ENCODE data around the gene UBE2D1.
A peak's percentile ranks its signal among the peaks of the same experiment; 100 is the strongest.

Gene UBE2D1

DNA sequence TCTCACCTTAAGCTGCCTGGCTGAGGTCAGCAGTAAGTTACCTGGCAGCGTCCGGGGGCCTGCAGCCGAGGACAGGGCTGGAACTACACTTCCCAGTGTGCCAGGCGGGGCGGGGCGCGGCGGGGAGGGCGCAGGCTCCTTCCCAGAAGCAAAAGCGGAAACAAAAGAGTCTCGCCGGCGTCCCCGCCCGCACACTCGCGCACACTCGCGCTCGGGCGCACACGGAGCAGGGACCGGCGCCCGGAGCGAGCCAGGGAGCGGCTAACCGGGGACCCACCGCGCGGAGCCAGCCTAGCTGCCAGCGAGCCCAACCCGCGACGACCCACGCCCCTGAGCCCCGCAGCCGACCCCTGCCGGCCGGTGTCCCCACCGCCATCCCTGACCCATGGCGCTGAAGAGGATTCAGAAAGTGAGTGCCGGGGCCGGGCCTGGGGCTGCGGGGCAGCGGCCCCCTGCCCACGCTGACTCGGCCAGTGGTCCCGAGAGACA is at the start of gene UBE2D1:
Gene UBE2D1 (plus strand): TSS at position 190 of the 489 bp plus-strand sequence. CDS start 196 bp downstream, at position 386.
- H3K36me3 Mint-ChIP-seq (ENCODE audit: insufficient read depth) = no peaks in the 10 kb centered on the region
- H3K9me3 Mint-ChIP-seq = no peaks in the 10 kb centered on the region
- H3K4me3 Mint-ChIP-seq = peak within 1 kb of the TSS; percentile 90
- DNase-seq (ENCODE audit: low spot score in 2 of 2) (peak; percentile 53 to 61), ATAC-seq (replicated peaks; ENCODE audit: extremely low read depth, poor library complexity, severe bottlenecking) (peak; percentile 90)
- peaks cover 30% of the 10 kb centered on the region for H3K4me1 Mint-ChIP-seq
- H3K27me3 Mint-ChIP-seq = no peaks in the 10 kb centered on the region
- H3K27ac Mint-ChIP-seq (ENCODE audit: low read depth) = peak within 1 kb of the TSS; percentile 68

DNA sequence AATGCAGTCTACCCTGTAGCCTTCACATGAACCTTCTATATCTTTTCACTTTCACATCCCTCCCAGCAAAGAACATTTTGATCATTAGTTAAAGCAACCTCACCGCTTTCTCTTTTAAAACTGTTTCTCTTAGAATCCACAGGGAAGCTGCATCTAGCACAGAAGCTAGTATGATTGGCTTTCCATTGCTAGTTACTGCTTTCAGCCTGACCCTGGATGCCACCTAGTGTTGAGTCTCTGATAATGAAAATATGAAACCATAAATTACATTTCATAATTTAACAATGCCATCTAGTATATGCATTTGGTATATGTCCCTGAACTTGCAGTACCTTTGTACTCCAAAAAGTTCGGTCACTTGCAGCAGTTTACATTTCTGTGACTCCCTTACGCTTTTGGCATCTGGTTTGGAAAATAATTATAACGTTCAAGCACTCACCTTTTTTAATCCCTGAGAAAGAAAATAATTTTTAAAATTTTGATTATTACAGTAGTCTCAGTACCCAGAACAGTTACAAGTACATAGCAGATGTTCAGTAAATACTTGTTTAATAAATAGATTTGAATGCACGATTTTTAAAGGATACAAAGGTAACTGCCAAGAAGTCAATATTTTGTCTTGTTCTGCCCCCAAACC is 43.1 kb upstream of the UBE2D1 start:
- H3K4me3 Mint-ChIP-seq = no peak overlapping the region

DNA sequence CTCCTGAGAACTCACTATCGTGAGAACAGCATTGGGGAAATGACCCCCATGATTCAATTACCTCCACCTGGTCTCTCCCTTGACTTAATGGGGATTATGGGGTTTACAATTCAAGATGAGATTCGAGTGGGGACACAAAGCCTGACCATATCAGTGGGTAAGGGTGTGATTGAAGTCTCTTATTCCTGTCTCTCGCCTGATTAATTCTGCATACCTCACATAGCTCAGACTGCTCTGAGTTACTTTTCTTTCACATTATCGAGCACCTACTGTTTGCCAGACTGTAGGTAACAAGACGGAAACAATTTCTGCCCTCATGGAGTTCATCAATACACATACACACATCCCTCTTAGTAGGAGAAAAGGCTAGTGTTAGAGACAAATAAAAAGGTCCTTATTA is 40.8 kb upstream of the UBE2D1 start:
- Mint-ChIP-seq H3K4me1 (peaks cover 5% of the 10 kb centered on the region), H3K36me3 (ENCODE audit: insufficient read depth) (no peaks in the 10 kb centered on the region), H3K4me3 (no peak overlapping the region), H3K9me3 (no peaks in the 10 kb centered on the region), H3K27me3 (no peaks in the 10 kb centered on the region), H3K27ac (ENCODE audit: low read depth) (no peak overlapping the region)
- no peak for DNase-seq (ENCODE audit: low spot score in 2 of 2)
- ATAC-seq (replicated peaks; ENCODE audit: extremely low read depth, poor library complexity, severe bottlenecking) = no peak

More for the DNA sequence above, 43.1 kb upstream of the UBE2D1 start:
- DNase-seq (ENCODE audit: low spot score in 2 of 2) (no peak), ATAC-seq (replicated peaks; ENCODE audit: extremely low read depth, poor library complexity, severe bottlenecking) (peak; percentile 52)
- peaks cover 5% of the 10 kb centered on the region for H3K4me1 Mint-ChIP-seq
- H3K27ac Mint-ChIP-seq (ENCODE audit: low read depth) = peak overlapping the region; percentile 10
- H3K36me3 Mint-ChIP-seq (ENCODE audit: insufficient read depth) = peaks cover 1% of the 10 kb centered on the region
- no peaks in the 10 kb centered on the region for H3K27me3 Mint-ChIP-seq
- H3K9me3 Mint-ChIP-seq = no peaks in the 10 kb centered on the region

DNA sequence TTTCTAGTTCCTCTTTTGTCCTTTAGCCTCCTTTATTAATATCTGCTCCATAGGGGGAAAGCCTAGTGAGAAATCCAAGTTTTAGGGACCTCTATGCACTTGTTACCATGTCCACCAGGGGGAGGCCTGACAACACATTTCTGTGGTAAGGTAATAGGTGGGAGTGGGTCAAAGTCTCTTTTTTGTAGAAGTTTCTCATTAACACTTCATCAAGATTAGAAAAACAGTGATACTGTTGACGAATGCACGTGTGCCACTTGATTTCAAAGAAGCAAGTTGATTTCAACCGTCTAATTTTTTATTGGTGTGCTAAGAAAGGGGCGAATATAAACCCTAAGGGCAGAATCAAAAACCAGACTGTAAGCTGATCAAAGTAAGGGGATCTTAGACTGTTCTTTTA is 35.2 kb upstream of the UBE2D1 start:
- H3K36me3 Mint-ChIP-seq (ENCODE audit: insufficient read depth) = no peaks in the 10 kb centered on the region
- H3K27me3 Mint-ChIP-seq = peaks cover 34% of the 10 kb centered on the region
- ATAC-seq (replicated peaks; ENCODE audit: extremely low read depth, poor library complexity, severe bottlenecking) (peak; percentile 64), DNase-seq (ENCODE audit: low spot score in 2 of 2) (peak; percentile 19 to 29)
- no peaks in the 10 kb centered on the region for H3K4me1 Mint-ChIP-seq
- H3K9me3 Mint-ChIP-seq = no peaks in the 10 kb centered on the region
- no peak overlapping the region for H3K27ac Mint-ChIP-seq (ENCODE audit: low read depth)
- no peak overlapping the region for H3K4me3 Mint-ChIP-seq

DNA sequence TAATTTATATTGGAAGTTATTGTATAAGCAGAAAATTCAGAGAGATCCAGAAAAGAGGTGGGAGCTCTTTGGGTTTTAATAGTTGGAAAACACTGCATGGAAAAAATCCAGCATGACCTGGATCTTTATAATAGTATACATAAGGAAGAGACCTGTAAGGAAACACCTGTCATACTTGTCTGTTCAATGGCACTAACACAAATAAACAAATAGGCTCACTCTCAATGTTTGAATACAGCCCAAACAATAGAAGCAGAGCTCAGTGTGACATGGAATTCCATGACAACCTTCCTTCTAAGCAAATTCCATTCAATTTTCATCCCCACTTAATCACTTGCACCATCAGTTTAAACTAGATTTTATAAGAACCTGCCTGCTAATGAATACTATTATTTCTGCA is 34.1 kb upstream of the UBE2D1 start:
- ATAC-seq (replicated peaks; ENCODE audit: extremely low read depth, poor library complexity, severe bottlenecking) (no peak), DNase-seq (ENCODE audit: low spot score in 2 of 2) (no peak)
- Mint-ChIP-seq H3K27ac (ENCODE audit: low read depth) (no peak overlapping the region), H3K4me1 (no peaks in the 10 kb centered on the region), H3K4me3 (no peak overlapping the region), H3K36me3 (ENCODE audit: insufficient read depth) (no peaks in the 10 kb centered on the region), H3K9me3 (no peaks in the 10 kb centered on the region), H3K27me3 (peaks cover 37% of the 10 kb centered on the region)

DNA sequence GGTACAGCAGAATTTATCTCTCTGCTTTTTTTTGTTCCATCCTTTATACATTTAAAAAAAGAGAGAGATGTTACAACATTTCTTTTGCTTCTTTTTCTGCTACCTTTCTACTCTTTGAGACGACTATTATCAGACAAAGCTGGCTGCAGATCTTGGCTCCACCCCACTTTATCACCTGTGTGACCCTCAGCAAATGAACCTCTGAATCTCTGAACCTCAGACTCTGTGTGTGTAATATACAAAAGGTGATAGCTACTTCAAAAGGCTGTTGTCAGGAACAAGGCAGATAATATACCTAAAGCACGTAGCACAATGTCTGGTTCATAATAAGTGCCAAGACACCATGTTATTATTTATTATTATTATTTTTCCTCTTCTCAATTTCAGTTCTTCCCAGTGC is 32.6 kb upstream of the UBE2D1 start:
- Mint-ChIP-seq H3K4me3 (no peak overlapping the region), H3K27ac (ENCODE audit: low read depth) (no peak overlapping the region), H3K36me3 (ENCODE audit: insufficient read depth) (no peaks in the 10 kb centered on the region), H3K4me1 (no peaks in the 10 kb centered on the region), H3K27me3 (peaks cover 53% of the 10 kb centered on the region), H3K9me3 (no peaks in the 10 kb centered on the region)
- ATAC-seq (replicated peaks; ENCODE audit: extremely low read depth, poor library complexity, severe bottlenecking) (no peak), DNase-seq (ENCODE audit: low spot score in 2 of 2) (no peak)

DNA sequence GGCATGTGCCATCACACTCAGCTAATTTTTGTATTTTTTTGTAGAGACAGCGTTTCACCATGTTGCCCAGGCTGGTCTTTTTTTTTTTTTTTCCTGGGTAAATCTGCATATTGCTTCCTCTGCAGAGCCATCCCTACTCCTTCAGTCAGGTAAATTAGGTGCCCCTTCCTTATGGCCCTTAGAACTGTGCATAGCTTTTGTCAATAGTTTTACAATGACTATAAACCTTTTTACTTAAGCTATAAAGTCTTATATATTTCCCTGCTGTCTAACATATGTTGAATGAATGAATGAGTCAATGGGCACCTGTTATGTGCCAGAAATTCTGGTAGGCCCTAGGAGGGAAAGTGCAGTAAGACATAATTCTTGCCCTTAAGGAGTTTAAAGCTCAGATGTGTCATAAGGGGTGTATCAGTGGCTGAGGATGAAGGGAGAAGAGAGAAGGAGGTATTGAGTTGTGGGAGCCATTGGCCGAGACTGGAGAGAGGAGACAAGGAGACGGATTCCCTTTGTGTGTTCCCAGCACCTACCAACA is 30.6 kb upstream of the UBE2D1 start:
- Mint-ChIP-seq H3K27ac (ENCODE audit: low read depth) (no peak overlapping the region), H3K36me3 (ENCODE audit: insufficient read depth) (no peaks in the 10 kb centered on the region), H3K4me1 (no peaks in the 10 kb centered on the region), H3K27me3 (peaks cover 72% of the 10 kb centered on the region), H3K4me3 (no peak overlapping the region), H3K9me3 (no peaks in the 10 kb centered on the region)
- ATAC-seq (replicated peaks; ENCODE audit: extremely low read depth, poor library complexity, severe bottlenecking) = no peak
- DNase-seq (ENCODE audit: low spot score in 2 of 2) = no peak

DNA sequence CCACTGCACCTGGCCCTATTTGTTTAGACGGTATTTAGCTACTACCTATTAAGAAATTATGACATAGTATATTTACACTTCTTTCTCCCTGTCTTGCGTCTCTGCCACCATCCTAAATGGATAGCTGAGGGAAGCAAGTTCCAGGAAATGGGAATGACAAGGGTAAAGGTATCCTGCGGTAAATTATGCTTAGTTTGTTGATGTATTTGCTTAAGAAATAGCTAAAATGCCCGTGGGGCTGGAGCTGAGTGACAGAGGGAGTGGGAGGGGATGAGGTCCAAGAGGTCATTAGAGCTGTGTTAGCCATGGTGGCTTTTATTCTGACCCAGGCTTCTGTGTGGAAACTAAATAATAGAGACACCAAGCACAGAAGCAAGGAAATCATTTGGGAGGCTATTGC is 29.0 kb upstream of the UBE2D1 start:
- ATAC-seq (replicated peaks; ENCODE audit: extremely low read depth, poor library complexity, severe bottlenecking) = no peak
- H3K9me3 Mint-ChIP-seq = no peaks in the 10 kb centered on the region

DNA sequence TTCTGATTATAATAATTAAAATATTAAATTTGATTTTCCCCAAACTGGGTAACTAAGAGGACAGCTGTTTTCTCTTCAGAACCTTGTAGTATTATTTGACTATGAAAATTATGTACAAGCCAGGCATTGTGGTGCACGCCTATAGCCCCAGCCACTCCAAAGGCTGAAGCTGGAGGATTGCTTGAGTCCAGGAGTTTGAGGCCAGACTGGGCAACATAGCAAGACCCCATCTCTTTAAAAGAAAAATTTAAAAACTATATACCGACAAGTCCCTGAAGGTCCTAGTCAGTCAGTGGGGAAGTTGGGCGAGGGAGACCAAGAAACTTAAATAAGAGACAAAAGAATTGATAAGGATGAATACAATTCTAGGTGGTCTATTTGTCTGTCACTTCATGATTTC is 27.1 kb upstream of the UBE2D1 start:
- Mint-ChIP-seq H3K4me3 (no peak overlapping the region), H3K27me3 (peaks cover 71% of the 10 kb centered on the region), H3K4me1 (no peaks in the 10 kb centered on the region), H3K36me3 (ENCODE audit: insufficient read depth) (no peaks in the 10 kb centered on the region), H3K27ac (ENCODE audit: low read depth) (no peak overlapping the region), H3K9me3 (no peaks in the 10 kb centered on the region)
- ATAC-seq (replicated peaks; ENCODE audit: extremely low read depth, poor library complexity, severe bottlenecking) (no peak), DNase-seq (ENCODE audit: low spot score in 2 of 2) (no peak)

More for the DNA sequence above, 29.0 kb upstream of the UBE2D1 start:
- H3K27me3 Mint-ChIP-seq = peaks cover 86% of the 10 kb centered on the region
- no peak for DNase-seq (ENCODE audit: low spot score in 2 of 2)
- no peaks in the 10 kb centered on the region for H3K36me3 Mint-ChIP-seq (ENCODE audit: insufficient read depth)
- no peak overlapping the region for H3K4me3 Mint-ChIP-seq
- no peak overlapping the region for H3K27ac Mint-ChIP-seq (ENCODE audit: low read depth)
- no peaks in the 10 kb centered on the region for H3K4me1 Mint-ChIP-seq

DNA sequence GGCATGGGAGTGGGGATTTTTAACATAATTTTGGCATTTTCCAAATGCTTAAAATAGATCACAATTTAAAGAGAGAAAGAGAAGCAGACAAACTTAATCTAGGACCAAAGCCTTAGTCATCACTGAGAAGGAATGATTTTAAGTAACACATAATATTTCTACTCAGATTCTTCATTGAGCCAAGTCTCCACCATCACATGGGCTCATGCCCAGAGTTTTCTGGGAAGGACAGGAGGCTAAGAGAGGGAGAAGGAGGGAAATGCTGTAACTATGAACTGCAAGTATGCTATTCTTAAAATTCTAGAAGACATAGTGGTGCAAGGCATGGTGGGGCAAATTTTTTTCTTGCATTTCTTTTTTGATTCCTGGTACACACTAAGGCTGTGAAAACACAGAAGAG is 23.8 kb upstream of the UBE2D1 start:
- DNase-seq (ENCODE audit: low spot score in 2 of 2) (no peak), ATAC-seq (replicated peaks; ENCODE audit: extremely low read depth, poor library complexity, severe bottlenecking) (no peak)
- Mint-ChIP-seq H3K9me3 (no peaks in the 10 kb centered on the region), H3K27ac (ENCODE audit: low read depth) (no peak overlapping the region), H3K4me3 (no peak overlapping the region), H3K4me1 (no peaks in the 10 kb centered on the region), H3K27me3 (peaks cover 45% of the 10 kb centered on the region), H3K36me3 (ENCODE audit: insufficient read depth) (no peaks in the 10 kb centered on the region)

DNA sequence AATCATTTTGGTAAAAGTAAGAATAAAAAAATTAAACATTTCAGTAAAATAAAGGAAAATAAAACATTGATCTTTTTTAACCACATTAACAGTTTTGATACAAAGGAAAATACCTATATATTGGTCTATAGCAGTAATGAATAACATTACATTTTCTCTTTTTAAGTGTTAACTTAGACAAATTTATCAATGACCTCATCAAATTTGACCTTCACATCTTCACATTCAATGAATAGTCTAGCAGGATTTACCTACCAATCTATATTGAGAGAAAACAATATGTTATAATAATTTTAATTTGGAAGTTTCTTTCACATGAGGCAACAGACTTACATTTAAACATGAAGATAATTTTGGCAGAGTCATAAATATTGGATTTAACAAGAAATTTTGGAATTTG is 17.9 kb upstream of the UBE2D1 start:
- Mint-ChIP-seq H3K27ac (ENCODE audit: low read depth) (no peak overlapping the region), H3K9me3 (no peaks in the 10 kb centered on the region), H3K36me3 (ENCODE audit: insufficient read depth) (no peaks in the 10 kb centered on the region), H3K4me3 (no peak overlapping the region), H3K4me1 (no peaks in the 10 kb centered on the region), H3K27me3 (no peaks in the 10 kb centered on the region)
- DNase-seq (ENCODE audit: low spot score in 2 of 2) = no peak
- ATAC-seq (replicated peaks; ENCODE audit: extremely low read depth, poor library complexity, severe bottlenecking) = no peak

DNA sequence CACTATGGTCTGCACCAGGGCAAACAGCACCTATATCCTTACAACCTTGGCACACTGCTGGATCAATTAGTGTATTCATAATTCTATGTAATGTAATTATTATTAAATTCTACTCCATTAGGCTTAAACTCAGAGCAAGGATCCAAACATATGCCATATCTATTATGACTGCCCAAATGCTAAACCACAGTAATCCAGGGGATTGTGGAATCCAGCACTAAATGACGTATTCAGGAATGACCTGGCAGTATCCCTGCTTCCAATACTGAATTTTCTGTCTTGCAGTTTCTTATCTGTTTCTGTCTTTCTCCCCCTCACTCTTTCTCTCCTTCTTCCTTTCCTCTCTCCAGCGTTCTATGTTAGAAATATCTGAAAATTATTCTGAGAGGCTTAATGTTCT is 16.5 kb upstream of the UBE2D1 start:
- Mint-ChIP-seq H3K9me3 (no peaks in the 10 kb centered on the region), H3K36me3 (ENCODE audit: insufficient read depth) (peaks cover 2% of the 10 kb centered on the region), H3K27ac (ENCODE audit: low read depth) (no peak overlapping the region), H3K4me3 (no peak overlapping the region), H3K4me1 (peaks cover 9% of the 10 kb centered on the region), H3K27me3 (no peaks in the 10 kb centered on the region)
- no peak for ATAC-seq (replicated peaks; ENCODE audit: extremely low read depth, poor library complexity, severe bottlenecking)
- no peak for DNase-seq (ENCODE audit: low spot score in 2 of 2)

DNA sequence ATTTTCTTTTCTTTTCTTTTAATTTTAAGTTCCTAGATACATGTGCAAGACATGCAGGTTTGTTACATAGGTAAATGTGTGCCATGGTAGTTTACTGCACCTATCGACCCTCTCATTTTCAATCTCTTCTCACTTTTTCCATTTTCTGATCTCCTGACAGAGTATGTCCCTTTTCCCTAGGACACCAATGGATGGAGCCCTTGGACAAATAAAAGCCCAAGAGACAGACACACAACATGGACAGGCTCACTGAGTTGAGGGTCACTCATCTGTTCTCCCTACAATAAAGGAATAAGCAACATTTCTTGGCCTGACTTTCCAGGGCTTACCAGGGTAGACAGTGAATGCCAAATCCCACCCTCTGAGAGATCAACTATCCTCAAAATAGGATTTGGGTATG is 15.2 kb upstream of the UBE2D1 start:
- Mint-ChIP-seq H3K27me3 (no peaks in the 10 kb centered on the region), H3K36me3 (ENCODE audit: insufficient read depth) (peaks cover 2% of the 10 kb centered on the region), H3K4me1 (peaks cover 9% of the 10 kb centered on the region), H3K9me3 (no peaks in the 10 kb centered on the region), H3K4me3 (no peak overlapping the region), H3K27ac (ENCODE audit: low read depth) (no peak overlapping the region)
- DNase-seq (ENCODE audit: low spot score in 2 of 2) (no peak), ATAC-seq (replicated peaks; ENCODE audit: extremely low read depth, poor library complexity, severe bottlenecking) (no peak)
